Measurements from ENCODE around the gene BNIPL.

BNIPL gene

DNA sequence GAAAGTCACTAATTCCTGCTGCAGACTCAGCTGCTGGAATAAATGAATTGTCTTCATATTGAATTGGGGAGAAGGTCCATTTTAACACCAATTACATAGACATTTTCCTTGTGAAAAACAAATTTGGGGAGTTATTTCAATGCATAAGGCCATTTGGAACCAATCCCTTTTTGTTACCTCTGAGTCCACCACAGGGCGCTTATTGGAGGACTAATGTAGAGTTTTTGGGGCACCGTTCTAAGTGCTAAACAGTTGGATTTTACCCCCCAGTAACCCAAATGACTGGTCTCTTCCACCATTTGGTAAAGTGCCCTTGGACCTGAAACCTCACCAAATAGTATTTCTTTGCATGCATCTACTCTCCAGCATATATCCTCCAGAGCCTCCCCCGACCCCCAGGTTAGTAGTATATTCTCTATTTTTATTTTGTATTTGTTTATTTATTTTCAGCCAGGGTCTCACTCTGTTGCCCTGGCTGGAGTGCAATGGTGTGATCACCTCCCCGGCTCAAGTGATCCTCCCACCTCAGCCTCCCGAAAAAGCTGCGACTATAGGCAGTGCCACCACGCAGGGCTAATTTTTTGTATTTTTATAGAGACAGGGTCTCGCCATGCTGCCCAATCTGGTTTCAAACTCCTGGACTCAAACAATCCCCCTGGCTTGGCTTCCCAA, 26.6 kb upstream of the BNIPL start:
- DNase-seq (ENCODE audit: low read depth): no peak

DNA sequence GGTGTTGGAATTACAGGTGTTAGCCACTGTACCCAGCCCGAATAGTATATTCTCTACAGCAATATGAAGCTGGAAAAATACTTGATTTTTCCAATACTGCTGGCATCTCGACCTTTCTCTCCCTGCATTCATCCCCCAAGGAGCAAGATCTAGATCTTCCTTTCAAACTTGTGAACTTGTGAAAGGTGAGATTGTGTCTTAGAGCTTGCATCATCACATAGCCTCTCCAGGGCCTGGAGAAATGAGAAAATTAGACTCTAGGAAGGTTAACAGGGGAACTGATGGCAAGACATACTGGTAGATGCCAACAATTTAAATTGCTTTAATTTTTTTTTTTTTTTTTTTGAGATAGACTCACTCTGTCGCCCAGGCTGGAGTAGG, 26.1 kb upstream of the BNIPL start:
- no peak for DNase-seq (ENCODE audit: low read depth)

DNA sequence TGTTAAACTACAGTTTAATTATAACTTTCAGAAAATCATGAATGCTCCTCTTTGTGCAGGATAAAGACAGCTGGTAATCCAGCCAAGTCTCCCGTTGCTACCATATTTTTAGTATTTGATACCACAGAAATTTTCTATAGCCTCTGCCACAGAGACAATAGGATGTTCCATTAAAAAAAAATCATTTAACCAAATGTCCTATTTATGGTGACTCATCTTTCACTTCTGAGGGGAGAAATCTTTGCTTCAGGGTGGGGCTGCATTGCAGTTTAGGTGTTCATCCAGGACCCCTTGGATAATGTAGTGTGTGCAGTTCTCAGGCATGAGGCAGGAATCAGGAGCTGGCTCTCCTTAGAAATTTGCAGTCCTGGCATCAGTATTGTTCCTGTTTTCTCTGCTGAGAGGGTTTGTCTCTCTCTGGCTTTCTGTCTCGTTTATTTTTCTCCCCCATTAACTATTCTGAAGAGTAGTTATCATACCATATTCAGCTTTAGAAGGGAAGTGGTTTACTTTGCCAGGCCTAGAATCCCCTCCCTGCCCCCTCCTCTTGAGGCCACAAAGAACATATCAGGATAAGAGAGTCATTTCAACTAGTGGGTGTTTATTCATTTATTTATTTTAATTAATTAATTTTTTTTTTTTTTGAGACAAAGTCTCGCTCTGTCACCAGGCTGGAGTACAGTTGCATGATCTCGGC, 25.1 kb upstream of the BNIPL start:
- no peak for DNase-seq (ENCODE audit: low read depth)

DNA sequence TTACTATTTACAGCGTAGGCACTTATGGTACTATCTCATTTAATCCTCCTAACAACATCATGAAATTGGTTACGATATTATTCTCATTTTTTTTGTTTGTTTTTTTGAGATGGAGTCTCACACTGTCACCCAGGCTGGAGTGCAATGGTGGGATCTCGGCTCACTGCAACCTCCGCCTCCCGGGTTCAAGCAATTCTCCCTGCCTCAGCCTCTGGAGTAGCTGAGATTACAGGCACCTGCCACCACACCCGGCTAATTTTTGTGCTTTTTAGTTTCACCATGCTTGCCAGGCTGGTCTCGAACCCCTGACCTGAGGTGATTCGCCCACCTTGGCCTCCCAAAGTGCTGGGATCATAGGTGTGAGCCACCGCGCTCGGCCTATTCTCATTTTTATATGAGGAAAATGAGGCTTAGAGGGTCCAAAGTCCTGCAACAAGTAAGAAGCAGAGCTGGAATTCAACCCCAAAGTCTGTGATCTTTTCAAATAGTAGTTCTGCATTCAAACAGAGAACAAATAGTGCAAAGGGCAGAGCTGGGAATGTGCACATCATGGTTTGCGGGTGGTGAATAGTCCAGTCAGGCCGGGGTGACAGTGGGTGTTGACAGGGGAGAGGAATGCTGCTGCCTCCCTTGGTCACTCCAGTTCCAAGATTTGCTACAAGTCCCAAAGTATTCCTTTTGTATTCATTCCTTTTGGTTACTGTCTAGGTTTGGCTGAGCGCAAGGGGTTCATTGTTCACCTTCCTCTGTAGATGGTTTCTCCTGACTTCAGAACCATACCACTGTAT, 23.5 kb upstream of the BNIPL start:
- DNase-seq (ENCODE audit: low read depth): no peak

DNA sequence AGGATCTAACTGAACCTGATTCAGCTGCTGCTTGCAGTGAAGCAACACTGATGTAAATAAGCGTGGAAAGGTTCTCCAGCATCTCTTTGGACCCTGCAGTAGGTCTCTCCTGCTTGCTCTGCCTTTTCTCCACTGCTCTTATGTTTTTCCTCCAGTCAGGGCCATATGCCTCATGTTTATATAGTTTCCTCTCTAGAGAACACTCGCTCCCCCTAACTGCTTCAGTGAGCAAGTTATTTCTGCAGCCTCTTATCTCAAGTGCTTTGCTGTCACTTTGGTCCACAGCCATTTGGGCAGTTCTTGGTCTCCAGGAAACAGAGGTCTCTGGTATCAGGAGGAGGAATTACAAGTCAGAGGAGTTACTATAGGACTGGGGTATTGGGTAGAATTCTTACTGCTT, 22.9 kb upstream of the BNIPL start:
- DNase-seq (ENCODE audit: low read depth): no peak

DNA sequence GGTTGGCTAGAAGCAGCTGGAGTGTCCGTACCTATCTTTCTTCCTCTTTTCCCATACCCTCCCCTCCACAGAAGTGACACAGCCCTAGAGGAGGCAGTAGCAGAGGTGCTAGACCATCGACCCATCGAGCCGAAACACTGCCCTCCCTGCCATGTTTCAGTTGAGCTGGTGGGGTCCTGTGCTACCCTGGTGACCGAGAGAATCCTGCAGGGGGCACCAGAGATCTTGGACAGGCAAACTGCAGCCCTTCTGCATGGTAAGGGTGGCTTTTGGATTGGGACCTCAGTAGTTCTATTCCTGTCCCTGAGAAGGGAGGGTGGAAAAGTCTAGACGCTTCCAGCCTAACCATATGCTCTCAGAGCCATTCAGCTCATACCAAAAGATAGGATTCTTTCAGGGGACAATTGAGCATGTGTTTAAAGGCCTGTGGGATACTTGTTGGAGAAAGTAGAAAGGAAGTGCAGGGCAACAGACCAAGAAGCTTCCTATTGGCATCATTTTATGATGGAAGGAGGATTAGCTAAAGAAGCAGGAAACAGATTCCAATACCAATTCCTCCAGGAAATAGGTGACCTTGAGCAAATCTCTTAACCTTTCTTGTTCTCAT, 11.7 kb upstream of the BNIPL start:
- peak; percentile 68 for DNase-seq (ENCODE audit: low read depth)

DNA sequence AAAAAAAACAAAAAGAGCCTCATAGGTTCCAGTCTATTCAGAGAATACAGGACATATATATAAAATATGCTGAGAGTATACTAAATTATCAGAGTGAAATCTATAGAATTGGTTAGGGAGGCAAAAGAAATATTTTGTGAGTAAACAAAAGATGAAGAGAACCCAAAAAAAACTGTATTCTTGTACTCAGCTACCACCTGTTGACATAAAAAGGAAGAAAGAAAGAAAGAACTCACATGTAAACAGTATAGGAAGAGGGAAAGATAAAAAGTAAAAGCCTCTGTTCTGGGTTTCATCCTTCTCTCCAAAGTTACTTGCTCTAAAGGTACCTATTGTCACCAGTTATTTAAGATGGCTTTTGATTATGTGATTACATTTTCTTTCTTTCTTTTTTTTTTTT, 9.9 kb upstream of the BNIPL start:
- no peak for DNase-seq (ENCODE audit: low read depth)

DNA sequence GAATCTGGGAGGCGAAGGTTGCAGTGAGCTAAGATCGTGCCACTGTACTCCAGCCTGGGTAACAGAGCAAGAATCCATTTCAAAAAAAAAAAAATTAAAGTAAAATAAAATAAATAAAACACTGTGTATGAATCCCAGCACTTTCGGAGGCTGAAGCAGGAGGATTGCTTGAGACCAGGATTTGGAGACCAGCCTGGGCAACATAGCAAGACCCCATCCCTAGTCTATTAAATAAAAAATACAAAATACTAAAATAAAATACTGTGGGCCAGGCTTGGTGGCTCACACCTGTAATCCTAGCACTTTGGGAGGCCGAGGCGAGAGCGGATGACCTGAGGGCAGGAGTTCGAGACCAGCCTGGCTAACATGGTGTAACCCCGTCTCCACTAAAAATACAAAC, 4.2 kb upstream of the BNIPL start:
- DNase-seq (ENCODE audit: low read depth): no peak

DNA sequence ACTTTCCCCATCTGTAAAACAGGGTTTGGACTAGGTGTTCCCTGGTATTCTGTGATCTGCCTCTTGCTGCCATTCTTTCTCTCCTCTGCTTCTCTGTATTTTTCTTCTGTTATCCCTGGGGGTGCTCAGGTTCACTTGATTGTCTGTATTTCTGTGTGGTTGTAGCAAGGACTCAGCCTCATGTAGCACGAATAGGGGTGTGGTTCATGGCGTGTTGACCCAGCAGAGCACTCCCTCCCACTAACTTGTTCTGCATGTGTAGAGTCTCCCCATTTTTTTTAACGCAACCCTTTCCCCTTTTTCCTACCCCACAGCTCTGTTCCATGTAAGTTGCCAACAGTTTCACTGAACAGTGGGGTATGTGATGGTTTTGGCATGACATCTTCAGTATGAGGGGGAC, 1.2 kb upstream of the BNIPL start:
- DNase-seq (ENCODE audit: low read depth): no peak

DNA sequence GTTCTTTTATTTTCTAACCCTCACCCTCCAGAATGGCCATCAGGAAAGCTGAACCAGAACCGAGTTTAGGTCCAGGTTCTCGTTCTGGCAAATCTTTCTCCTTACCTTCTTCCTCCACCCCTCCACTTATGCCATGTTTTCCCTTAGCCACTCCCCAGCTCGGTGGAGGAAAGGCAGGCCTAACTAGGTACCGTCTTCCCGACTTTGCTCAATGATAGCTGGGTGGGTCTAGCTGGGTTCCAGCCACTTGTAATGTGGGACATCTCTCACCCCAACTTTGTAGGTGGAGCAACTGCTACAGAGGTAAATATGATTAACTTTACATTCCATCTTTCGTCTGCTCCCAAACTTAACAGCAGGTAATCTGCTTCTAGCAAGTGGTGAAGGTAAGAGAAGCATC, 646 bp downstream of the BNIPL start:
- no peak for DNase-seq (ENCODE audit: low read depth)

DNA sequence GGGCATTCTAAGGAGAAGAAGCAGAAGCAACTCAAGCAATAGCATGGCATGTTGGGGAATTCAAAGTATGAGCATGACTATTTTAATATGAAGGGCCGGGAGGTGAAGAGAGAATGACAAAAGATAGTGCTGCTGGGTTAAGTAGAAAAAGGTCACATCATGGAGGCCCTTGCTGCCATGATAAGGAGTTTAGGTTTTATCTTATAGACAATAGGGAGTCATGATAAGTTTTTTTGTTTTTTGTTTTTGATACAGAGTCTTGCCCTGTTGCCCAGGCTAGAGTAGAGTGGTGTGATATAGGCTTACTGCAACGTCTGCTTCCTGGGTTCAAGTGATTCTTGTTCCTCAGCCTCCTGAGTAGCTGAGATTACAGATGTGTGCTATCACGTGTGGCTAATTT, 3.1 kb downstream of the BNIPL start:
- DNase-seq (ENCODE audit: low read depth): no peak

DNA sequence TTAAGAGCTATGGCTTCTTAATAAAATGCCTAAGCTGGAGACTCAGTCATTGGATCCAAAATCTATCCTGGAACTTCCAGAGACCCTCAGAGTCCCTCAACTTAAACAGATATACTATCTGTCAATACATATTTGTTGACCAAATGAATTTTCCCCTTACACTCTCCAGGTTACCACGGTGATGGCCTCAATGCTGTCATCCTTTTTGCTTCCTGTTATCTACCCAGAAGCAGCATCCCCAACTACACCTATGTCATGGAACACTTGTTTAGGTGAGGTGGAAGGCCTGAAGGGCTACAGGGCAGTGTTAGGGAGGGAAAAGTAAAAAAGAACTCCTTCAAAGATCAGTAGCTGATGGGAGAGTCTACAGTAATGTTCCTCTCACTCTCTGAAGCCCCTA, 6.8 kb downstream of the BNIPL start:
- DNase-seq (ENCODE audit: low read depth): no peak

DNA sequence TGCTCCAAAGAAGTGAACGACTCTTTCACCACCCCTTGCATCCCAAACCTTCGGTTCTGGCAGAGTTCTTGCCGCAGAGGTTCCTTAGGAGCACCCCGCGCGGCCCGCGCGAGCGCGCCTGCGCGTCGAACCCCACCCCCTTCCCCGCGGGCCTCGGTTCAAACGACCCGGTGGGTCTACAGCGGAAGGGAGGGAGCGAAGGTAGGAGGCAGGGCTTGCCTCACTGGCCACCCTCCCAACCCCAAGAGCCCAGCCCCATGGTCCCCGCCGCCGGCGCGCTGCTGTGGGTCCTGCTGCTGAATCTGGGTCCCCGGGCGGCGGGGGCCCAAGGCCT, 11.2 kb downstream of the BNIPL start, which contains the start of gene C1orf56:
C1orf56 (plus strand) TSS at position 161 of the 334 bp plus-strand sequence; CDS start at position 258, 97 bp downstream.
- DNase-seq (ENCODE audit: low read depth): peak; percentile 45

DNA sequence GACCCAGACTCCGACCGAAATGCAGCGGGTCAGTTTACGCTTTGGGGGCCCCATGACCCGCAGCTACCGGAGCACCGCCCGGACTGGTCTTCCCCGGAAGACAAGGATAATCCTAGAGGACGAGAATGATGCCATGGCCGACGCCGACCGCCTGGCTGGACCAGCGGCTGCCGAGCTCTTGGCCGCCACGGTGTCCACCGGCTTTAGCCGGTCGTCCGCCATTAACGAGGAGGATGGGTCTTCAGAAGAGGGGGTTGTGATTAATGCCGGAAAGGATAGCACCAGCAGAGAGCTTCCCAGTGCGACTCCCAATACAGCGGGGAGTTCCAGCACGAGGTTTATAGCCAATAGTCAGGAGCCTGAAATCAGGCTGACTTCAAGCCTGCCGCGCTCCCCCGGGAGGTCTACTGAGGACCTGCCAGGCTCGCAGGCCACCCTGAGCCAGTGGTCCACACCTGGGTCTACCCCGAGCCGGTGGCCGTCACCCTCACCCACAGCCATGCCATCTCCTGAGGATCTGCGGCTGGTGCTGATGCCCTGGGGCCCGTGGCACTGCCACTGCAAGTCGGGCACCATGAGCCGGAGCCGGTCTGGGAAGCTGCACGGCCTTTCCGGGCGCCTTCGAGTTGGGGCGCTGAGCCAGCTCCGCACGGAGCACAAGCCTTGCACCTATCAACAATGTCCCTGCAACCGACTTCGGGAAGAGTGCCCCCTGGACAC, 11.7 kb downstream of the BNIPL start:
- DNase-seq (ENCODE audit: low read depth): peak; percentile 31

DNA sequence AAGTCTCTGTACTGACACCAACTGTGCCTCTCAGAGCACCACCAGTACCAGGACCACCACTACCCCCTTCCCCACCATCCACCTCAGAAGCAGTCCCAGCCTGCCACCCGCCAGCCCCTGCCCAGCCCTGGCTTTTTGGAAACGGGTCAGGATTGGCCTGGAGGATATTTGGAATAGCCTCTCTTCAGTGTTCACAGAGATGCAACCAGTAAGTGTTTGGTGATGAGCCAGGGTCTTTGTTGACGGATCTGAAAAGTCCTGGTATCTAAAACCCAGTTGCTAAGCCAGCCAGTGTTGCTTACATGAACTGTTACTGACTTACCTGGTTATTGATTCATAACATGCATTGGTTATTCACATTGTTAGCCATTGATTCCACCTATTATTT, 12.3 kb downstream of the BNIPL start:
- DNase-seq (ENCODE audit: low read depth): no peak

DNA sequence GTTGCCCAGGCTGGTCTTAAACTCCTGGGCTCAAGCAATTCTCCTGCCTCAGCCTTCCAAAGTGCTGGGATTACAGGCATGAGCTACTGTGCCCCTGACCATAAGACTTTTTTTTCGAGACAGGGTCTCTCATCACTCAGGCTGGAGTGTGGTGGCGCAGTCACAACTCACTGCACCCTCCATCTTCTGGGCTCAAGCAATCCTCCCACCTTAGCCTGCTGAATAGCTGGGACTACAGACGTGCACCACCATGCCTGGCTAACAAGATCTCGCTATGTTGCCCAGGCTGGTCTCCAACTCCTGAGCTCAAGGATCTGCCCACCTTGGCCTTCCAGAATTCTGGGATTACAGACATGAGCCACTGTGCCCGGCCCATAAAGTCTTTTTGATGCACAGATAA, 13.1 kb downstream of the BNIPL start:
- DNase-seq (ENCODE audit: low read depth): no peak

DNA sequence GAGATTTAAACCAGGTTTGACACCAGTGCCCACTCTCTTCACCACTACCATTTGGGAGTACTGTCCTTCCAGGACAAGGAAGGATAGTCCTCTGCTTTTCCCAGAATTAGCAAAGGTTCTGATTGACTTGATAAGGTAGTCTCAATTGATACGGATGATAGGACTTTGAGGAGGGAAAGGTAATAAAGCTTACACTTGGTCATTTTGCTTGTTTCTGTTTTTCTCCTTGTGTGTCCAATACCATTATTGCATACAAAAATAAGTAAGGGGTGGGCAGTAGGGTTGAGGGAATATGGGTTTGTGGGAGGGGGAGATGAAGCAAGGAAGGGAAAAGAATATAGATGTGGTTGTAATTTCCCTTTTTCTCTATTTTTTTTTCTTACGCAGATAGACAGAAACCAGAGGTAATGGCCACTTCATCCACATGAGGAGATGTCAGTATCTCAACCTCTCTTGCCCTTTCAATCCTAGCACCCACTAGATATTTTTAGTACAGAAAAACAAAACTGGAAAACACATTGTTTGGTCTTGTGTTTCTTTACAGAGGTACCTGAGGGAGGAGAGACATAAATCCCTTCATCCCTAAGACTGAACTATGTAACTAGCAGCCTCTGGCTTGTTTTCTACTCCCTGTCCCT, 13.8 kb downstream of the BNIPL start:
- no peak for DNase-seq (ENCODE audit: low read depth)

DNA sequence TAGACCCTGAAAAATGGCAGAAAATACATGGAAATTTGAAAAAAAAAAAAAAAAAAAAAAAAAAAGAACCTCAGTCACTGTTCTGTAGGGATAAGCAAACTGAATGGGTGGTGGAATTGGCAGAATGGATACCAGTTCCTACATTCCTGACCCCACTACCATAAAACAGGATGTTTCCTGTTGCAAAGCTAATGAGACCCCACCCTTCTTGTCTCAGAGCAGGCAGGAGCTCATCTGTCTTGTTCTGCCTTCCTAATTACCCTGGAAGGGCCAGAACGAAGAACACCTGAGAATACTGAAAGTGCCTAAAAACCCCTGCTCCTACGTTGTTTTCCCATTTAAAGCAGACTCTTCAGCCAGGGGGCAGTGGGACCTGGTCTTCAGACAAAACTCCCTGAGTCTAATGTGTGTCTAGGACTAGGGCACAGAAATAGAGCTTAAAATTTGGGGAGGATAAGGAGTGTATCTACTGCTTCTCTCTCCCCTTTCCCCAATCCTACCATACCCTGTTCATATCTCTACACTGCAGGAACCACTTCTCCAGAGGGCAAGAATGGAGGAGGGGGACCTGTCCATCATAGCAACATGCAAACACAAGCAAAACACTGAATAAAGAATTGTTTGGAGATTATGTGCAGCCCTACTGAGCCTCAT, 15.1 kb downstream of the BNIPL start:
- DNase-seq (ENCODE audit: low read depth): no peak

DNA sequence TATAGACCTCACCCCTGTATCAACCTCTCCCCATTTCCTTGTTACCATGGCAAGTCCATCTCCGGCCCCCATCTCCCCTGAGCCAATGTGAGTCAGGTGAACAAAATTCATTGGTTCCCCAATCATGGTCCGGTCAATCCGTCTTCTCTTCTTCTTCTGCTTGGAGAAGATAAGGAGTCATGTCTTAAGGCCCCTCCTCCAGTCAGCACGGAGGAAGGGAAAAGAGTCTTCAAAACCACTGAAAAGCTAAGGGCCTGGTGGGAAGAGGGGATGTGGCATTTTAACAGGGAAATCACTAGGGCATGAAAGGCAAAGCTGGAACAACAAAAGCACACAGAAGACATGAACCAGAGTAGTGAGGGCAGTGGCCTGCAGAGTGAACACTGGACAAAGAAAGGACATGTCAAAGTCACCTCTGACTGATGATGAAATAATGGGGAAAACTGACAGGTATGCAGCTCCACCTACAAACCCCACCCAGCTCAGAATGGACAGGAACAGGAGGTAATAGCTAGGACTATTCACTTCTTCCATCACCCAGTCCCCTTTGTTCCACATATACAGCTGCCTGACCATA, 18.7 kb downstream of the BNIPL start:
- DNase-seq (ENCODE audit: low read depth): no peak

DNA sequence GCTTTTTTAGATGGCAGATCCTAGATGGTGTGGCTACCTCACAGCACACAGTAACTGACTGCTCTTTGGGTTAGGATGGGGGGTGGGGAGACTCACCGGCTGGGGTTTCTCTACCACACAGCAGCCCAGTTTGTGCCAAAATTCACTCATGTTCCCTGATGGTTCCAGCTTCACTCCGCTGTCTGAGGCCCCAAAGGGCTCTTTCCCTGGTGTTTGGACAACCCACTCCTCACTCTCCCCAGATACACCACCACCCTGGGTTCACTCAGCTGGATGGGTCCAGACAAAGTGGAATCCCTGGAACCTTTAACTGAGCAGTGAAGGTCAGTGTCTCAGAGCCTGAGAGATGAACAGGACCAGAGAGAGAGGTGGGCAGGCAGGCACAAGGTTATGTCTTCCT, 19.2 kb downstream of the BNIPL start:
- DNase-seq (ENCODE audit: low read depth): no peak

DNA sequence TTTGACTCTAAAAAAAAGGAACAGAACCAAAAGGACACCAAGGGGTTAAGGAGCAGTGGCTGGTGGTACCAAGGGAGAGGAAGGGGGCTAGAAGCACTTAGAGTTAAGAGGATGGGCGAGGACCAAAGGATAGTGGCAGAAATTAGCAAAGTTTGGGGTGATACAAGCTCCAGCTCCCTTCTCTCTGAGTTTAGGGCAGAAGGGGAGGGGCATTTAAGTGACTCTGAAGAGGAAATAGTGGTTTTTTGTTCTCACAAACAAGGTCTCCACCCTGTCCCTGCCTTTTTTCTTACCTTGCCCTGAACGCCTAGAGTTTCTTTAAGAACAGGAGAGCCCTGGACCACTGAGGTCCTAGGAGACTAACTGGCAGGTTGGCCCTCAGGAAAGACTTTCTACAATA, 19.8 kb downstream of the BNIPL start:
- DNase-seq (ENCODE audit: low read depth): no peak

Data from activated T-helper 9 cell treated with anti-CD3 and anti-CD28 coated beads, Interleukin-2, amount 50 U/mL, for 16 hours (primary cell).